HepG2 (cell line): ENCODE data around the gene SPATA12. TPM values are rescaled to one million over a fixed set of nuclear protein-coding genes. Genes with fewer than 3 reads are reported as not detected.

ENCODE experiments used
- ATAC-seq: fragments of 200-7000 bp; cut with Tn5 transposase; 3 replicates; pipeline ENCODE4 v1.9.1; 2020; ENCODE audit warnings: mild to moderate bottlenecking, moderate library complexity
- BruUV-seq: library from RNA; stranded (reverse); fragments of 400-500 nt; replicated peaks from 2 replicates; lab custom pipeline; 2021; lab: Mats Ljungman, UMichigan
- CTCF ChIA-PET: fragments of 300-600 bp; formaldehyde crosslinking; extraction: SDS; loops from one replicate; lab custom pipeline; 2021; ENCODE audit warnings: low total read pairs, inconsistent platforms, low intra/inter-chr PET ratio; lab: Yijun Ruan, JAX
- POLR2A ChIA-PET: fragments of 350-600 bp; sonication (Branson Sonifier 250); formaldehyde crosslinking; loops from one replicate; lab custom pipeline; 2020; ENCODE audit warnings: antibody characterized with exemption, inconsistent platforms; lab: Yijun Ruan, JAX
- DNase-seq: peaks from one replicate; pipeline ENCODE4 v3.0.0-alpha.2; 2015; ENCODE audit warnings: low spot score
- FAIRE-seq: peaks from 3 replicates; lab custom pipeline; 2011; peaks lifted over from hg19 to GRCh38; lab: Jason Lieb, UNC
- H2AFZ ChIP-seq: one replicate; pipeline ENCODE4 v1.6.1; 2011; ENCODE audit warnings: low read length, inconsistent platforms
- H3K27ac ChIP-seq: fragments of 300-600 bp; 3 replicates; pipeline ENCODE4 v1.8.0; 2011; ENCODE audit warnings: mixed run types, mild to moderate bottlenecking, mixed read lengths, low read length, inconsistent platforms; ENCODE audit not compliant: insufficient read depth; ENCODE audit errors: extremely low read length
- H3K27me3 ChIP-seq, 2 experiments: fragments of 200-600 bp in 1 of 2; 2 replicates in 1 of 2; 3 replicates in 1 of 2; pipeline versions ENCODE4 v1.6.0 to v1.8.0; 2011; ENCODE audit warnings: low read length in 2 of 2, mild to moderate bottlenecking in 2 of 2, moderate library complexity in 2 of 2, inconsistent platforms in 1 of 2; ENCODE audit not compliant: insufficient read depth in 2 of 2, control insufficient read depth in 1 of 2
- H3K36me3 ChIP-seq, 2 experiments: fragments of 200-600 bp in 1 of 2; replicated peaks in 1 of 2; 2 replicates in 1 of 2; 3 replicates in 1 of 2; pipeline versions ENCODE4 v1.5.1 to v1.8.0; 2011; ENCODE audit warnings: low read length in 2 of 2, inconsistent platforms in 1 of 2; ENCODE audit not compliant: insufficient read depth in 2 of 2, control insufficient read depth in 1 of 2
- H3K4me1 ChIP-seq: 2 replicates; pipeline ENCODE4 v1.5.1; 2012; ENCODE audit warnings: low read length, inconsistent platforms; ENCODE audit not compliant: insufficient read depth
- H3K4me2 ChIP-seq: 2 replicates; pipeline ENCODE4 v1.6.0; 2011; ENCODE audit warnings: low read depth, low read length, inconsistent platforms
- H3K4me3 ChIP-seq, 3 experiments: fragments of 200-600 bp in 1 of 3; sonication (generic), shearing (Covaris generic) in 1 of 3; replicated peaks in 1 of 3; 2 replicates each; pipeline ENCODE4 v1.5.1; 2011 to 2016; ENCODE audit warnings: low read length in 3 of 3, inconsistent platforms in 2 of 3, low read depth in 2 of 3, mild to moderate bottlenecking in 2 of 3, control low read depth in 1 of 3, mixed read lengths in 1 of 3; ENCODE audit not compliant: insufficient read depth in 1 of 3
- H3K79me2 ChIP-seq: one replicate; pipeline ENCODE4 v1.6.1; 2011; ENCODE audit warnings: low read length, inconsistent platforms; ENCODE audit not compliant: insufficient read depth
- H3K9ac ChIP-seq: 2 replicates; pipeline ENCODE4 v1.6.0; 2011; ENCODE audit warnings: mild to moderate bottlenecking, low read depth, low read length, inconsistent platforms; ENCODE audit not compliant: insufficient read depth
- H3K9me3 ChIP-seq: 2 replicates; pipeline ENCODE4 v1.5.1; 2012; ENCODE audit warnings: mild to moderate bottlenecking, low read length
- H4K20me1 ChIP-seq: 2 replicates; pipeline ENCODE4 v1.6.0; 2011; ENCODE audit warnings: inconsistent platforms, mild to moderate bottlenecking, low read length, moderate library complexity; ENCODE audit not compliant: insufficient read depth
- ARID5B ChIP-seq: IDR thresholded peaks from 2 replicates; pipeline ENCODE4 v1.4.0; 2020; ENCODE audit warnings: mild to moderate bottlenecking, missing genetic modification reagents
- GTF3A ChIP-seq: sonication (generic); formaldehyde crosslinking; conservative IDR thresholded peaks from 2 replicates; pipeline ENCODE4 v1.4.0; 2020; ENCODE audit warnings: mild to moderate bottlenecking, missing genetic modification reagents
- HES4 ChIP-seq: sonication (generic); formaldehyde crosslinking; IDR thresholded peaks from 2 replicates; pipeline ENCODE4 v1.9.0; 2021; ENCODE audit warnings: mild to moderate bottlenecking, missing genetic modification reagents, borderline replicate concordance
- HMGA1 ChIP-seq: sonication (generic); formaldehyde crosslinking; conservative IDR thresholded peaks from 2 replicates; pipeline ENCODE4 v1.4.0; 2020; ENCODE audit warnings: missing genetic modification reagents
- MNT ChIP-seq: fragments of 450-650 bp; IDR thresholded peaks from 2 replicates; pipeline ENCODE4 v1.6.1; 2016
- SNAPC5 ChIP-seq: sonication (generic); formaldehyde crosslinking; IDR thresholded peaks from 2 replicates; pipeline ENCODE4 v1.8.1; 2023; ENCODE audit warnings: mild to moderate bottlenecking, missing genetic modification reagents, borderline replicate concordance
- ZBED4 ChIP-seq: sonication (generic); formaldehyde crosslinking; IDR thresholded peaks from 2 replicates; pipeline ENCODE4 v1.4.0; 2020; ENCODE audit warnings: missing genetic modification reagents, borderline replicate concordance
- ZNF580 ChIP-seq: IDR thresholded peaks from 2 replicates; pipeline ENCODE4 v1.6.1; 2016; ENCODE audit warnings: low read depth, borderline replicate concordance
- ZNF616 ChIP-seq: sonication (generic); formaldehyde crosslinking; IDR thresholded peaks from 2 replicates; pipeline ENCODE4 v1.5.0; 2020; ENCODE audit warnings: low read depth, mild to moderate bottlenecking, missing genetic modification reagents
- ZNF746 ChIP-seq: sonication (generic); formaldehyde crosslinking; IDR thresholded peaks from 2 replicates; pipeline ENCODE4 v1.8.0; 2022; ENCODE audit warnings: mild to moderate bottlenecking, missing genetic modification reagents
- WGBS: methylation state at CpG from one replicate; pipeline ENCODE4 v1.1.6; 2017; ENCODE audit warnings: low lambda C conversion rate; 5-methylcytosine and 5-hydroxymethylcytosine counted together
- in situ Hi-C: cut with HindIII; loops from 2 replicates; pipeline ENCODE4 v1.10.0; 2017; ENCODE audit warnings: low pct_unique_long_range_greater_than_20kb; ENCODE audit not compliant: extremely low pct_ligation_motif_present
- intact Hi-C: fragments of 100-400 bp; cut with micrococcal nuclease; formaldehyde crosslinking; loops from one replicate; pipeline ENCODE4 v1.10.0; 2022; ENCODE audit not compliant: unreplicated experiment
- polyA plus RNA-seq, 8 experiments: library from polyadenylated mRNA; depleted of rRNA in 3 of 8; stranded (reverse) in 7 of 8; unstranded in 1 of 8; fragments of >200 nt; fragmentation: Illumina TruSeq in 4 of 8; extraction: Trizol in 4 of 8; gene quantifications; 2 replicates each; pipeline versions ENCODE4 v1.2.1 to v1.2.3, GENCODE V29; 2011 to 2016; ENCODE audit warnings: low read depth in 4 of 8, missing spikeins in 1 of 8, mixed read lengths in 1 of 8; ENCODE audit not compliant: insufficient read depth in 1 of 8
- total RNA-seq, 5 experiments: library from RNA; depleted of rRNA; stranded (reverse); fragments of >200 nt; fragmentation: Illumina TruSeq; extraction: Trizol; gene quantifications; 2 replicates each; pipeline ENCODE4 v1.2.3, GENCODE V29; 2016; ENCODE audit warnings: low read depth in 1 of 5

SPATA12 gene
- total and polyA plus RNA-seq, 2 of the 13 experiments (the other 11 are each of a cell fraction or from before 2014, with no cell fraction given), result 0.09 to 0.25 TPM

GRCh38 chr3:57100046-57100695 lies 39.7 kb downstream of the SPATA12 start (continued):
- TF ChIP-seq MNT (peak; percentile 73), ZNF580 (CRISPR knock-in tag) (no peak)

- no peak overlapping the region for H3K27ac ChIP-seq
- intact Hi-C loops (no loop called here), in situ Hi-C loops (no loop called here)
- no peak overlapping the region for H3K4me2 ChIP-seq
- CTCF ChIA-PET, result no interaction called here
- H3K4me3 ChIP-seq, result no peak overlapping the region
- no peak for TF ChIP-seq HMGA1 (CRISPR knock-in tag)
- TF ChIP-seq SNAPC5 (CRISPR knock-in tag), result no peak
- no peak for TF ChIP-seq HES4 (CRISPR knock-in tag)
- no peak for TF ChIP-seq ZNF616 (CRISPR knock-in tag)
- no peak for TF ChIP-seq ZBED4 (CRISPR knock-in tag)
- no peak for TF ChIP-seq GTF3A (CRISPR knock-in tag)
- TF ChIP-seq ZNF746 (CRISPR knock-in tag), result no peak
- TF ChIP-seq ARID5B, result no peak
- H2AFZ ChIP-seq, result no peak overlapping the region
- peaks cover 0 to 8% of the 10 kb centered on the region in 2 experiments; a peak in 2 of 5 replicates for H3K27me3 ChIP-seq
- no TSS peak for BruUV-seq
- ATAC-seq, result no peak
- H3K79me2 ChIP-seq, result no peaks in the 10 kb centered on the region
- no peak for DNase-seq
- H3K9ac ChIP-seq, result no peak overlapping the region
- H3K9me3 ChIP-seq, result no peaks in the 10 kb centered on the region
- H3K36me3 ChIP-seq, result no peaks in the 10 kb centered on the region
- no peaks in the 10 kb centered on the region for H4K20me1 ChIP-seq
- H3K4me1 ChIP-seq, result peaks cover 11% of the 10 kb centered on the region; the same call in 1 of the 2 replicates
- 72% methylated on average over 9 of the region's 9 CpGs for WGBS
- FAIRE-seq, result no peak
- POLR2A ChIA-PET, result no interaction called here
These were observed 45.1 kb downstream of the SPATA12 start for GRCh38 chr3:57105585-57105984.
